HEK293 (cell line): ENCODE data around the gene ECM1.

Experiments used
- CTCF ChIA-PET: fragments of 350-600 bp; formaldehyde crosslinking; extraction: SDS; loops from one replicate; lab custom pipeline; 2021; ENCODE audit warnings: antibody characterized with exemption; lab: Yijun Ruan, JAX
- POLR2A ChIA-PET: fragments of 300-600 bp; formaldehyde crosslinking; extraction: SDS; loops from one replicate; lab custom pipeline; 2020; ENCODE audit warnings: antibody characterized with exemption, inconsistent platforms; lab: Yijun Ruan, JAX
- H3K27ac ChIP-seq: fragments of 200-500 bp; sonication (Bioruptor generic); 2 replicates; pipeline ENCODE4 v1.5.1; 2014; ENCODE audit warnings: low read depth, low read length, control low read depth, inconsistent platforms; ENCODE audit errors: extremely low read depth
- H3K36me3 ChIP-seq, 2 experiments: fragments of 200-500 bp in 1 of 2; sonication (Bioruptor generic) in 1 of 2; 1 replicate in 1 of 2; 2 replicates in 1 of 2; pipeline ENCODE4 v1.5.1; 2014 to 2017; ENCODE audit warnings: inconsistent platforms in 2 of 2, low read length in 2 of 2; ENCODE audit not compliant: control insufficient read depth in 2 of 2, insufficient read depth in 1 of 2
- H3K4me1 ChIP-seq: fragments of 200-500 bp; sonication (Bioruptor generic); 2 replicates; pipeline ENCODE4 v1.5.1; 2014; ENCODE audit warnings: mild to moderate bottlenecking, low read length, inconsistent platforms; ENCODE audit not compliant: control insufficient read depth, insufficient read depth
- H3K4me3 ChIP-seq: 2 replicates; pipeline ENCODE4 v1.5.1; 2011; ENCODE audit warnings: low read depth, mild to moderate bottlenecking, control low read depth, low read length, moderate library complexity
- H3K9me3 ChIP-seq: fragments of 200-500 bp; sonication (Bioruptor generic); 2 replicates; pipeline ENCODE4 v1.5.1; 2014; ENCODE audit warnings: low read depth, low read length, inconsistent platforms; ENCODE audit not compliant: control insufficient read depth, insufficient read depth
- BCL11B ChIP-seq: fragments of 450-650 bp; formaldehyde crosslinking; IDR thresholded peaks from 2 replicates; pipeline ENCODE4 v1.5.1; 2016; ENCODE audit warnings: low read depth, missing biosample characterization, missing genetic modification characterization
- FEZF1 ChIP-seq: fragments of 450-650 bp; formaldehyde crosslinking; IDR thresholded peaks from 2 replicates; pipeline ENCODE4 v1.5.1; 2016; ENCODE audit warnings: missing biosample characterization, missing genetic modification characterization
- KLF9 ChIP-seq: fragments of 450-650 bp; formaldehyde crosslinking; IDR thresholded peaks from 2 replicates; pipeline ENCODE4 v1.5.1; 2016; ENCODE audit warnings: missing biosample characterization, missing genetic modification characterization, low read depth
- MZF1 ChIP-seq: fragments of 450-650 bp; formaldehyde crosslinking; IDR thresholded peaks from 2 replicates; pipeline ENCODE4 v1.5.1; 2017; ENCODE audit warnings: missing biosample characterization, missing genetic modification characterization, borderline replicate concordance
- OSR2 ChIP-seq: fragments of 450-650 bp; formaldehyde crosslinking; IDR thresholded peaks from 2 replicates; pipeline ENCODE4 v1.5.1; 2016; ENCODE audit warnings: missing biosample characterization, missing genetic modification characterization
- ZFP41 ChIP-seq: fragments of 450-650 bp; formaldehyde crosslinking; IDR thresholded peaks from 2 replicates; pipeline ENCODE4 v1.5.1; 2016; ENCODE audit warnings: missing biosample characterization, missing genetic modification characterization, borderline replicate concordance
- ZNF138 ChIP-seq: fragments of 450-650 bp; formaldehyde crosslinking; IDR thresholded peaks from 2 replicates; pipeline ENCODE4 v1.5.1; 2016; ENCODE audit warnings: missing biosample characterization, missing genetic modification characterization, borderline replicate concordance
- ZNF155 ChIP-seq: fragments of 450-650 bp; formaldehyde crosslinking; IDR thresholded peaks from 2 replicates; pipeline ENCODE4 v1.5.1; 2016; ENCODE audit warnings: missing biosample characterization, missing genetic modification characterization
- ZNF175 ChIP-seq: fragments of 450-650 bp; formaldehyde crosslinking; IDR thresholded peaks from 2 replicates; pipeline ENCODE4 v1.5.1; 2016; ENCODE audit warnings: missing biosample characterization, missing genetic modification characterization
- ZNF48 ChIP-seq: fragments of 450-650 bp; formaldehyde crosslinking; IDR thresholded peaks from 2 replicates; pipeline ENCODE4 v1.5.1; 2016; ENCODE audit warnings: missing biosample characterization, missing genetic modification characterization
- ZNF501 ChIP-seq: fragments of 450-650 bp; formaldehyde crosslinking; IDR thresholded peaks from 2 replicates; pipeline ENCODE4 v1.5.1; 2016; ENCODE audit warnings: missing biosample characterization, missing genetic modification characterization
- ZNF510 ChIP-seq: fragments of 450-650 bp; formaldehyde crosslinking; IDR thresholded peaks from 2 replicates; pipeline ENCODE4 v1.5.1; 2018; ENCODE audit warnings: mild to moderate bottlenecking, missing genetic modification characterization, missing biosample characterization; ENCODE audit not compliant: insufficient replicate concordance
- ZNF623 ChIP-seq: fragments of 450-650 bp; formaldehyde crosslinking; IDR thresholded peaks from 2 replicates; pipeline ENCODE4 v1.5.1; 2016; ENCODE audit warnings: missing biosample characterization, missing genetic modification characterization
- ZNF624 ChIP-seq: fragments of 450-650 bp; formaldehyde crosslinking; IDR thresholded peaks from 2 replicates; pipeline ENCODE4 v1.5.1; 2017; ENCODE audit warnings: missing biosample characterization, missing genetic modification characterization
- ZNF707 ChIP-seq: fragments of 450-650 bp; formaldehyde crosslinking; IDR thresholded peaks from 2 replicates; pipeline ENCODE4 v1.5.1; 2016; ENCODE audit warnings: missing biosample characterization, missing genetic modification characterization
- ZNF830 ChIP-seq: fragments of 450-650 bp; IDR thresholded peaks from 2 replicates; pipeline ENCODE4 v1.5.0; 2018; ENCODE audit warnings: missing biosample characterization, missing genetic modification characterization, low read depth, mild to moderate bottlenecking, moderate library complexity
- TF ChIP-seq, protein P1 (sequence below): fragments of 450-650 bp; formaldehyde crosslinking; IDR thresholded peaks from 2 replicates; pipeline ENCODE4 v1.5.1; 2016; ENCODE audit warnings: missing biosample characterization, missing genetic modification characterization
- TF ChIP-seq, protein P2 (sequence below): fragments of 450-650 bp; formaldehyde crosslinking; IDR thresholded peaks from 2 replicates; pipeline ENCODE4; 2016; ENCODE audit warnings: missing biosample characterization, missing genetic modification characterization
- TF ChIP-seq, protein P3 (sequence below): fragments of 450-650 bp; formaldehyde crosslinking; IDR thresholded peaks from 2 replicates; pipeline ENCODE4 v1.5.1; 2016; ENCODE audit warnings: missing biosample characterization, missing genetic modification characterization
- TF ChIP-seq, protein P4 (sequence below): fragments of 450-650 bp; formaldehyde crosslinking; IDR thresholded peaks from 2 replicates; pipeline ENCODE4 v1.5.1; 2016; ENCODE audit warnings: missing biosample characterization, missing genetic modification characterization
- TF ChIP-seq, protein P5 (sequence below): fragments of 450-650 bp; formaldehyde crosslinking; IDR thresholded peaks from 2 replicates; pipeline ENCODE4 v1.5.1; 2016; ENCODE audit warnings: missing biosample characterization, missing genetic modification characterization
- TF ChIP-seq, protein P6 (sequence below): fragments of 450-650 bp; formaldehyde crosslinking; IDR thresholded peaks from 2 replicates; pipeline ENCODE4 v1.5.1; 2016; ENCODE audit warnings: missing biosample characterization, missing genetic modification characterization
- TF ChIP-seq, protein P7 (sequence below): fragments of 450-650 bp; formaldehyde crosslinking; IDR thresholded peaks from 2 replicates; pipeline ENCODE4 v1.5.1; 2016; ENCODE audit warnings: missing biosample characterization, missing genetic modification characterization, low read depth

Gene ECM1

DNA sequence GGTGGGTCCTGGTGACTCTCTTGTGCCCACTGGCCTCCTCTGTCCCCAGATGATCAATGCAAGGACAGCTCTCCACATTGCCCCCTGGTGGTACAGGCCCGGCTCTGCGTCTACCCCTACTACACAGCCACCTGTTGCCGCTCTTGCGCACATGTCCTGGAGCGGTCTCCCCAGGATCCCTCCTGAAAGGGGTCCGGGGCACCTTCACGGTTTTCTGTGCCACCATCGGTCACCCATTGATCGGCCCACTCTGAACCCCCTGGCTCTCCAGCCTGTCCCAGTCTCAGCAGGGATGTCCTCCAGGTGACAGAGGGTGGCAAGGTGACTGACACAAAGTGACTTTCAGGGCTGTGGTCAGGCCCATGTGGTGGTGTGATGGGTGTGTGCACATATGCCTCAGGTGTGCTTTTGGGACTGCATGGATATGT lies 52.1 kb downstream of the ECM1 start (continued):
- TF ChIP-seq ZNF510 (tag by site-specific recombination) (no peak), FEZF1 (no peak), KLF9 (tag by site-specific recombination) (no peak), ZFP41 (no peak), ZNF830 (tag by site-specific recombination) (no peak), ZNF501 (tag by site-specific recombination) (no peak)
- TF ChIP-seq, protein P1, sequence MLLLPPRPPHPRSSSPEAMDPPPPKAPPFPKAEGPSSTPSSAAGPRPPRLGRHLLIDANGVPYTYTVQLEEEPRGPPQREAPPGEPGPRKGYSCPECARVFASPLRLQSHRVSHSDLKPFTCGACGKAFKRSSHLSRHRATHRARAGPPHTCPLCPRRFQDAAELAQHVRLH = no peak
- TF ChIP-seq, protein P2, sequence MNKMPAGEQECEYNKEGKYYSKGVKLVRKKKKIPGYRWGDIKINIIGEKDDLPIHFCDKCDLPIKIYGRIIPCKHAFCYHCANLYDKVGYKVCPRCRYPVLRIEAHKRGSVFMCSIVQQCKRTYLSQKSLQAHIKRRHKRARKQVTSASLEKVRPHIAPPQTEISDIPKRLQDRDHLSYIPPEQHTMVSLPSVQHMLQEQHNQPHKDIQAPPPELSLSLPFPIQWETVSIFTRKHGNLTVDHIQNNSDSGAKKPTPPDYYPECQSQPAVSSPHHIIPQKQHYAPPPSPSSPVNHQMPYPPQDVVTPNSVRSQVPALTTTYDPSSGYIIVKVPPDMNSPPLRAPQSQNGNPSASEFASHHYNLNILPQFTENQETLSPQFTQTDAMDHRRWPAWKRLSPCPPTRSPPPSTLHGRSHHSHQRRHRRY (tag by site-specific recombination) = no peak
- TF ChIP-seq, protein P3, sequence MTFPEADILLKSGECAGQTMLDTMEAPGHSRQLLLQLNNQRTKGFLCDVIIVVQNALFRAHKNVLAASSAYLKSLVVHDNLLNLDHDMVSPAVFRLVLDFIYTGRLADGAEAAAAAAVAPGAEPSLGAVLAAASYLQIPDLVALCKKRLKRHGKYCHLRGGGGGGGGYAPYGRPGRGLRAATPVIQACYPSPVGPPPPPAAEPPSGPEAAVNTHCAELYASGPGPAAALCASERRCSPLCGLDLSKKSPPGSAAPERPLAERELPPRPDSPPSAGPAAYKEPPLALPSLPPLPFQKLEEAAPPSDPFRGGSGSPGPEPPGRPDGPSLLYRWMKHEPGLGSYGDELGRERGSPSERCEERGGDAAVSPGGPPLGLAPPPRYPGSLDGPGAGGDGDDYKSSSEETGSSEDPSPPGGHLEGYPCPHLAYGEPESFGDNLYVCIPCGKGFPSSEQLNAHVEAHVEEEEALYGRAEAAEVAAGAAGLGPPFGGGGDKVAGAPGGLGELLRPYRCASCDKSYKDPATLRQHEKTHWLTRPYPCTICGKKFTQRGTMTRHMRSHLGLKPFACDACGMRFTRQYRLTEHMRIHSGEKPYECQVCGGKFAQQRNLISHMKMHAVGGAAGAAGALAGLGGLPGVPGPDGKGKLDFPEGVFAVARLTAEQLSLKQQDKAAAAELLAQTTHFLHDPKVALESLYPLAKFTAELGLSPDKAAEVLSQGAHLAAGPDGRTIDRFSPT (tag by site-specific recombination) = 0 out of 2 replicates have a peak, but pooled peaks have one; percentile 32
- TF ChIP-seq, protein P4, sequence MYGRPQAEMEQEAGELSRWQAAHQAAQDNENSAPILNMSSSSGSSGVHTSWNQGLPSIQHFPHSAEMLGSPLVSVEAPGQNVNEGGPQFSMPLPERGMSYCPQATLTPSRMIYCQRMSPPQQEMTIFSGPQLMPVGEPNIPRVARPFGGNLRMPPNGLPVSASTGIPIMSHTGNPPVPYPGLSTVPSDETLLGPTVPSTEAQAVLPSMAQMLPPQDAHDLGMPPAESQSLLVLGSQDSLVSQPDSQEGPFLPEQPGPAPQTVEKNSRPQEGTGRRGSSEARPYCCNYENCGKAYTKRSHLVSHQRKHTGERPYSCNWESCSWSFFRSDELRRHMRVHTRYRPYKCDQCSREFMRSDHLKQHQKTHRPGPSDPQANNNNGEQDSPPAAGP = 0 out of 2 replicates have a peak, but pooled peaks have one; percentile 38

DNA sequence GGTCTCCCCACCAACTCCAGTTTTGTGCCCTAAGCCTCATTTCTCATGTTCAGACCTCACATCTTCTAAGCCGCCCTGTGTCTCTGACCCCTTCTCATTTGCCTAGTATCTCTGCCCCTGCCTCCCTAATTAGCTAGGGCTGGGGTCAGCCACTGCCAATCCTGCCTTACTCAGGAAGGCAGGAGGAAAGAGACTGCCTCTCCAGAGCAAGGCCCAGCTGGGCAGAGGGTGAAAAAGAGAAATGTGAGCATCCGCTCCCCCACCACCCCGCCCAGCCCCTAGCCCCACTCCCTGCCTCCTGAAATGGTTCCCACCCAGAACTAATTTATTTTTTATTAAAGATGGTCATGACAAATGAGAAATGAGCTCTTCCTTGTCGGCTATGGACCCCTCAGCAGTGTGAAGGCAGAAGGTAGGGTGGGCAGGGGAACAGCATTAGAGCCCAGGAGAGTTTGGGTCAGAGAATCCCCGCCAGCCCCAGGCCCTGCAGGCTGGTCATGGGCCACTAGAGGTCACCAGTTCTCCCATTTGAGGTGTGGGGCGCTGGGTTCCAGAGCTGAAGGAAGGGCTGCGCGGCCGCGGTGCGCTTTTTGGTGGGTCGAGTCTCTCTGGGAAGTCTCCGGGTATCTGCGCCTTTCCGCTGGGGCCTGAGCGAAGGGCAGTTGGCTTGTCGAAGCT lies 52.8 kb downstream of the ECM1 start:
- CTCF ChIA-PET = interaction anchor here (0.6 to 5.1 kb wide), 63 partner anchors 13 to 1630 kb away, joined by 3 to 135 read pairs (median 4); partner anchors contain the start of genes ADAMTSL4, CTSK, ENSA and FALEC
- peaks cover 21% of the 10 kb centered on the region for H3K4me1 ChIP-seq
- TF ChIP-seq ZNF175 (tag by site-specific recombination) (no peak), ZNF623 (tag by site-specific recombination) (no peak), OSR2 (tag by site-specific recombination) (no peak), ZNF624 (tag by site-specific recombination) (no peak), ZNF138 (tag by site-specific recombination) (no peak), BCL11B (tag by site-specific recombination) (0 out of 2 replicates have a peak, but pooled peaks have one; percentile 32), ZNF155 (no peak), ZNF48 (tag by site-specific recombination) (no peak), MZF1 (tag by site-specific recombination) (no peak), ZNF707 (no peak)
- TF ChIP-seq, protein P5, sequence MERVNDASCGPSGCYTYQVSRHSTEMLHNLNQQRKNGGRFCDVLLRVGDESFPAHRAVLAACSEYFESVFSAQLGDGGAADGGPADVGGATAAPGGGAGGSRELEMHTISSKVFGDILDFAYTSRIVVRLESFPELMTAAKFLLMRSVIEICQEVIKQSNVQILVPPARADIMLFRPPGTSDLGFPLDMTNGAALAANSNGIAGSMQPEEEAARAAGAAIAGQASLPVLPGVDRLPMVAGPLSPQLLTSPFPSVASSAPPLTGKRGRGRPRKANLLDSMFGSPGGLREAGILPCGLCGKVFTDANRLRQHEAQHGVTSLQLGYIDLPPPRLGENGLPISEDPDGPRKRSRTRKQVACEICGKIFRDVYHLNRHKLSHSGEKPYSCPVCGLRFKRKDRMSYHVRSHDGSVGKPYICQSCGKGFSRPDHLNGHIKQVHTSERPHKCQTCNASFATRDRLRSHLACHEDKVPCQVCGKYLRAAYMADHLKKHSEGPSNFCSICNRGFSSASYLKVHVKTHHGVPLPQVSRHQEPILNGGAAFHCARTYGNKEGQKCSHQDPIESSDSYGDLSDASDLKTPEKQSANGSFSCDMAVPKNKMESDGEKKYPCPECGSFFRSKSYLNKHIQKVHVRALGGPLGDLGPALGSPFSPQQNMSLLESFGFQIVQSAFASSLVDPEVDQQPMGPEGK = peak; percentile 13; the same call in 1 of the 2 replicates
- TF ChIP-seq, protein P2 (tag by site-specific recombination) = no peak
- TF ChIP-seq, protein P6, sequence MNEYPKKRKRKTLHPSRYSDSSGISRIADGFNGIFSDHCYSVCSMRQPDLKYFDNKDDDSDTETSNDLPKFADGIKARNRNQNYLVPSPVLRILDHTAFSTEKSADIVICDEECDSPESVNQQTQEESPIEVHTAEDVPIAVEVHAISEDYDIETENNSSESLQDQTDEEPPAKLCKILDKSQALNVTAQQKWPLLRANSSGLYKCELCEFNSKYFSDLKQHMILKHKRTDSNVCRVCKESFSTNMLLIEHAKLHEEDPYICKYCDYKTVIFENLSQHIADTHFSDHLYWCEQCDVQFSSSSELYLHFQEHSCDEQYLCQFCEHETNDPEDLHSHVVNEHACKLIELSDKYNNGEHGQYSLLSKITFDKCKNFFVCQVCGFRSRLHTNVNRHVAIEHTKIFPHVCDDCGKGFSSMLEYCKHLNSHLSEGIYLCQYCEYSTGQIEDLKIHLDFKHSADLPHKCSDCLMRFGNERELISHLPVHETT = no peak
- TF ChIP-seq, protein P7, sequence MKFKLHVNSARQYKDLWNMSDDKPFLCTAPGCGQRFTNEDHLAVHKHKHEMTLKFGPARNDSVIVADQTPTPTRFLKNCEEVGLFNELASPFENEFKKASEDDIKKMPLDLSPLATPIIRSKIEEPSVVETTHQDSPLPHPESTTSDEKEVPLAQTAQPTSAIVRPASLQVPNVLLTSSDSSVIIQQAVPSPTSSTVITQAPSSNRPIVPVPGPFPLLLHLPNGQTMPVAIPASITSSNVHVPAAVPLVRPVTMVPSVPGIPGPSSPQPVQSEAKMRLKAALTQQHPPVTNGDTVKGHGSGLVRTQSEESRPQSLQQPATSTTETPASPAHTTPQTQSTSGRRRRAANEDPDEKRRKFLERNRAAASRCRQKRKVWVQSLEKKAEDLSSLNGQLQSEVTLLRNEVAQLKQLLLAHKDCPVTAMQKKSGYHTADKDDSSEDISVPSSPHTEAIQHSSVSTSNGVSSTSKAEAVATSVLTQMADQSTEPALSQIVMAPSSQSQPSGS (tag by site-specific recombination) = no peak

More for the DNA sequence above, 52.8 kb downstream of the ECM1 start:
- Histone ChIP-seq H3K27ac (peak overlapping the region; percentile 96), H3K9me3 (no peaks in the 10 kb centered on the region), H3K4me3 (peak overlapping the region; percentile 56), H3K36me3 (peaks cover 0 to 2% of the 10 kb centered on the region in 2 experiments; a peak in 1 of 3 replicates)
- POLR2A ChIA-PET = interaction anchor here (0.5 to 8.8 kb wide), 10 partner anchors 10 to 197 kb away, joined by 3 to 272 read pairs (median 5); partner anchors contain the start of genes ADAMTSL4, ENSA, GOLPH3L and MCL1
